ENCODE results near the gene PMEPA1.
A peak's percentile ranks its signal among the peaks of the same experiment; 100 is the strongest.

The PMEPA1 gene

DNA sequence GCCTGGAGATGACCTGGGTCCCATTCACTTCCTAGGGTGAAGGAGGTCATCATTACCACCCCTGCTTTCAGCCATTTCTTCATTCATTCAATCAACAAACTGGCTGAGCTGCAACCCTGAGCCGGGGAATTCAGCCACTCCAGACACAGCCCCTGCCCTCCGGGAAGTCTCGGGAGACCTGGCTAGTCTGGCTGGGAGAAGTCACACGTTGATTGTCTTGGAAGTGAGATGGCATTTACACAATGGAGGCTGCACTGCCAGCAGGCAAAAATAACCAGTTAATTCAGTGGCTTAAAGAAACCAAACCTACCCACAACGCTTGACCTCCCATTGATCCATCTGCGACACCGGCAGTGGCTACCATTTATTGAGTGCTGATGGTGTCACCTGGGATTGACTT, 2.0 kb upstream of the PMEPA1 start:
- DNase-seq (ENCODE audit: low read depth in 3 of 3): no peak

GRCh38 chr20:57711311-57711712, 1.5 kb upstream of the PMEPA1 start:
- DNase-seq (ENCODE audit: low read depth in 3 of 3): no peak

DNA sequence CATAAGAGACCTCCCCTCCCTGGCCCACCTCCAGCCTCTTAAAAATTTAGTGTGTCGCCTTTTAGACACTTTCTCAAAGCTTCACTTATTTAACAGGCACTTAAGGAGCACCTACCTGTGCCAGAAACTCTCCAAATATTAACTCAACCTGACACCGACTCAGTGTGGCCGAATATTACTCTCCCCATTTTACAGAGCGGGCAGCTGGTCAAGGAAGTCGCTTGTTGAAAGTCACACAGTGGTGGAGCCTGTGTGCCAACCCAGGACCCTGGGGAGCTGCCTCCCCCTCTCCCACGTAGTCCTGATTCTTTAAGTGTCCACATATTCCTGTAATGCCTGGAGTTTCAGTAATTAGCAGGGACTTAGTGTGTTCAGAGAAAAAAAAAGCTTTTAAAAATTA, 1.0 kb upstream of the PMEPA1 start:
- no peak for DNase-seq (ENCODE audit: low read depth in 3 of 3)

DNA sequence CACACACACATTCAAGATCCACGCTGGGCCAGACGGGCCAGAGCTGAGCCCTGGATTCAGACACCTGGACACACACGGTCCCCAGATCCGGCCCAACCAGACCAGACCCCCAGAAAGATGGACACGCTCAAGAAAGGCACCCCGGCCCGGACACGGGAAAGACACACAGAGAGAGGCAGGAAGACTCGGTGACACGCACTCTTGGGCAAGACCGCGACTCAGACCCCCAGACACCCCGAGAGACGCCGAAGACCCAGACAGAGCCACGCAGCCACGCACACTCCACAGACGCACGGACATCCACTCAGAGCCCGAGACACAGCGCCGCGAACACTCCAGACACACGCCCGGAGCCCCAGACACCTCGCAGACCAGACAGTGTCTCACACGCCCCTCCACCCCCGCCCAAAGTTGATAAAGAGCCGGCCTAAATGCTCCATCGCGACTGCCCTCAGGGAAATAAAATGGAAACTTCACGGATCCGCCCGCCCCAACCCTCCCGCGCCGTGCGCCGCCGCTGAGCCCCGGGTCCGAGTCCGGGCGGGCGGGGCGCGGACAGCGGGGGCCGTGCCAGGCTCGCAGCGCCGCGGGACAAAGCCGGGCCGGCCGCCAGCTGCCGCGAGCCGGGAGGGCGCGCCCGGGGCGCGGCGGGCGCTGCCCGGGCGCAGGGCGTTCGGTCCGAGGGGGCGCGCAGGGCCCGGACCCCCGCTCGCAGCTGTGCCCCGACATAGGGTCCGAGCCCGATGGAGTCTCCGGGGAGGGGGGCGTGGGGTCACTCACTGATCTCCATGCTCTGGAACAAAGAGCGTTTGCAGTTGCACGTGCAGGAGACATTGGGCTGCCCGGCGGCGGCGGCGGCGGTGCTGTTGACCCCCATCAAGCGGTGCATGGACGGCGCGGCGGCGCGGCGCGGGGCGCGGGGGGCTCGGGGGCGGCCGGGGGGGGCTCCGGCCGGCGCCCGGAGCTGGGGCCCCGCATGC, 831 bp downstream of the PMEPA1 start:
- DNase-seq (ENCODE audit: low read depth in 3 of 3): peak; percentile 13 to 37 (median 17)

GRCh38 chr20:57707849-57708693, 1.7 kb downstream of the PMEPA1 start:
- no peak for DNase-seq (ENCODE audit: low read depth in 3 of 3)

GRCh38 chr20:57707320-57707719, 2.5 kb downstream of the PMEPA1 start:
- no peak for DNase-seq (ENCODE audit: low read depth in 3 of 3)

DNA sequence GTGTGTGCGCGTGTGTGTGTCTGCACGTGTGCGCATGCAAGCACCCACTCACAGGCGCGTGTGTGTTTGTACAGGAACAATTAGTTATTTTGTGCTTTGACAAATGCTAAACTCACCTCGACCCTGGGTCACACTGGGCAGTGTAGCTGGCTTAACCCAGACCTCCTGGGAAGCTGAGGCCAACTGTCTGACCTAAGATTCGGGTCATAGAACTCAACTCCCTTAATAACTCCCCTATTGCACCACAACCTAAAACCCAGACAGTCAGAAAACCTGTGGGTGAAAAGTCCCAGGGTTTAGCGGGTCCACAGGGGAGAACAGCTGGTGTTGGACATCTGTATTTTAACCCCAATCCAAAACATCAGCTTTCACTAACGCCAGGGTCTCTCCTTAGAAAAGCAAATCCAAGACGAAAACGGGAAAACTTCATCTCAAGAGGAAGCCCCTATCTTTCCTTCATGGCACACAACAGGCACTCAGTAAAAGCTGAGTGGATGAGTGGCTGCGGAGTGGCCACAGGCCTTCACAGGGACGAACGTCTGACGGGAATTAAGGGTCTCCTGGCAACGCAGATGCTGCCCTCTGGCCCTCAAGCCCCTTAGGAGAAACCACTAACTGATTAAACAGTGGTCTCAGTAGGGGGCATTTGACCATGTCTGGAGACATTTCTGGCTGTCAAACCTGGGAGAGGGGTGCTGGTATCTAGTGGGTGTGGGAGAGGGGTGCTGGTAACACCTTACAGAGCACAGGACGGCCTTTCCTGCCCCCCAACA, 4.5 kb downstream of the PMEPA1 start:
- no peak for DNase-seq (ENCODE audit: low read depth in 3 of 3)

- no peak for DNase-seq (ENCODE audit: low read depth in 3 of 3)
Measured at GRCh38 chr20:57704245-57704644, 5.6 kb downstream of the PMEPA1 start.

GRCh38 chr20:57703013-57703412, 6.8 kb downstream of the PMEPA1 start:
- DNase-seq (ENCODE audit: low read depth in 3 of 3): no peak

GRCh38 chr20:57702521-57702920, 7.3 kb downstream of the PMEPA1 start:
- DNase-seq (ENCODE audit: low read depth in 3 of 3): no peak

DNA sequence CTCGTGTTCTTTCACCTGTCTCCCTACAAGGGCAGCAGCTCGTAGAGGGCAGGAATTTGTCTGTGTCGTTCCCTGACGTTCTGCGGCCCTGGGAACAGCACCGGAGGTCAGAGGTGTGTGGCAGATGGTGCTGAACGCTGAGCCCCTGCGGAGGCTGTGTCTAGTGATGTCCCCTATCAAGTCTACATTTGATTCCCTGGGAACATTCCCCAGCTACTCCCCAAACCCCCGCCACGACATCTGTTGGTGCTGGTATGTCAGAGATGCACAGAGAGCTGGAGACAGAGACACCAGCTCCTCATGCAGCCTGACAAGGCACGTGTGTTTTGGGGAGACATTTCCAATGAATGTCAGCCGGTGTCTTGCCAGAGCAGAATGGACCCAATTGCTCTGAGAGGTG, 7.7 kb downstream of the PMEPA1 start:
- no peak for DNase-seq (ENCODE audit: low read depth in 3 of 3)

DNA sequence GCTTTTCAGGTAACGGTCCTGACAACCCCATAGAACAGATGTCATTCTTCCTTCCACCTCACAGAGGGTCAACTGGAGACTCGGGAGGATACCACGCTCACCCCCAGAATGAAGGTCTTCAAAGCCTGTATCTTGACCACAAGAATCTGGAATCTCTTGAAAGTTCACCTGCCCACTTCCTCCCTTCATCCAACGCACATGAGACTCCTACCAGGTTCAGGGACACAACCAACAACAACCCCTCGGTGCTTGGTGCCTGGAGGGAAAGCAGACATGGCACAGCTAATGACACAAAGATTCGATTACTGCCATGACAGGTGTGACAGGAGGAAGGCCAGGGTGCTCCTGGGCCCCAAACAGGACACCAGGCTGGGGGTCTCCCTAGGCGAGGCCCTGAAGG, 8.2 kb downstream of the PMEPA1 start:
- DNase-seq (ENCODE audit: low read depth in 3 of 3): no peak

GRCh38 chr20:57701090-57701489, 8.7 kb downstream of the PMEPA1 start:
- DNase-seq (ENCODE audit: low read depth in 3 of 3): no peak

DNA sequence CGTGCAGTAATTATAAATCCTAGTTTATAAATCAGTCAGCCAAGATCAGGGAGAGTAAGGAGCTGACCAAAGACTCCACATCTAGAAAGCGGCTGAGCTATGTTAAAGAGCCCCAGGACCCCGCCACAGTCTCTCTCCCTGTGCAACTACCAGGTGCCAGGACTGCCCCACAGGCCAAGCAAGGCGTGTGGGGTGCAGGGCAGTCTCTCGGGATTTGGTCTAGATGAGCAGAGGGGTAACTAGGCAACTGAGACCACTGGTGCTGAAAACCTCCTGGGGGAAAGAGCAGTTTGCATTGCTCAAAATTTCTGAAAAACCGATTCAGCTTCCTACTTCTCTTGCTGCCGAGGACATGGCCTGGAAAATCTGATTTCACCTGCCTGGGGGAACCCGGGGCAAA, 10.4 kb downstream of the PMEPA1 start:
- DNase-seq (ENCODE audit: low read depth in 3 of 3): no peak

GRCh38 chr20:57698867-57699275, 10.9 kb downstream of the PMEPA1 start:
- no peak for DNase-seq (ENCODE audit: low read depth in 3 of 3)

DNA sequence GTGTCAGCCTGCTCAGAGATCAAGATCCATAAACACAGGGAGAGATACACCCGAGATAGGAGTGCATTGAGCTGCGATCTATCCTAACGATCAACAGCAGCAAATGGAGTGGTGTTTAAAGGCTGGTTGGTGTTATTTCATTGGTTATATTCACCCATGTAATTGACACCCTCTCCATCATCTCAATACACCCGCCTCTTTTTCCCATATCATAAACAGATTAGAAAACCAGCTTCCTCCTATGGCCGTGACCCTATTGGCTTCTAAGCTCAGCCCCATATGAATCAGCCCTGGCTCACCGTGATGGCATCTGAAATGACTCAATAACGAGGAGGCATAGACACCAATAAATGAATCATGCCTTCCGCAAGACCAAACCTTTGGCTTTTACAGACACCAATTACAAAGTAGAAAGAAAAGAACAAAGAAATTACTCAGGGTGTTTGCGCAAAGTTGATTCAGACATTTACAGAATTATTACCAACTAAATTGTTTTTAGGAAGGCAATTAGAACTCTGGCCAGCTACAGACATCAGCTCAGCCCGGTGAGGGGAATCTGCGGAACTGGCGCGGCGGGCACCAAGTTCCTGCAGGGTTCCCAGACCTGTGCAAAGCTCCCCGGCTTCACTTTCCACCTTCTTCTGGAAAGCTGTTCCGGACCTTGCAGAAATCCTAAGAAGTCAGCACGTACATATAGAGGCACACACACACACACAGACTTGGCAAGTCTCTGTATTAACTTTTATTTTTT, 11.5 kb downstream of the PMEPA1 start:
- DNase-seq (ENCODE audit: low read depth in 3 of 3): peak in 2 of 3 experiments; percentile 51 to 56

DNA sequence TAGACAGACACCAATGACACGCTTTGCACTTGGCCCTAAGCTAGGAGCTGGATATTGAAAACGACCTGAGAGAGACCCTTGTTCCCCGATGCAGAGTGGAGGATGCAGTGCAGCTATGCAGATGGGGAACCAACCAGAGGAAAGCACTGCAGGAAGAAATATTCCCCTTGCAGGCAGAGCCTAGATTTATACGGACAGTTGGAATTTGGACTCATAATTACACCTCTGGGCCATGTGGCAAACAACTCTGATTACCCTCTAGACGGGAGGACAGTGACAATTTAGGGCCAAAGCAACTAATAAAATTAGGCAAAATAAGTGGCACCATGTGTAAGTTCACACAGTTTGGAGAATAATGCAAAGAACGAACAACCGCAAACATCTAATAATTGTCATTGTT, 12.3 kb downstream of the PMEPA1 start:
- DNase-seq (ENCODE audit: low read depth in 3 of 3): no peak

- no peak for DNase-seq (ENCODE audit: low read depth in 3 of 3)
Measured at GRCh38 chr20:57696401-57696961, 13.3 kb downstream of the PMEPA1 start.

DNA sequence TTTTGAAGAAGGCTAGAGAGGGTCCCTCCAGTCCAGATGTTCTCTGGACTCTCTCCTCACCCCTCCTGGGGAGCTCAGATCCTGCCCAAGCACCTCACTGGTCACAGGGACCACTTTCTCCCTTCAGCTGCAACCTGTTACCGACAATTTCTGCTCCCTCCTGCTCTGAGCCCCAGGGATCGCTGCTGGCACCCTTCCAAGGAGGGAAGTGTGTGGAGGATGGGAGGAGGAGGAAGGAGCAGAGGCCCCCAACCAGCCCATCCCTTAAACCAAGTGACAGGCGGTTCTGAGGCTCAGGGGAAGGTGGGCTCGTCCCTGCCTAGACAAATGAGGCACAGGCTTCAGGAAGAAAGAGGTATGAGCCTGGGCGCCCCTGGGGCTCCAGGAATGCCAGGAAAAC, 13.9 kb downstream of the PMEPA1 start:
- no peak for DNase-seq (ENCODE audit: low read depth in 3 of 3)

DNA sequence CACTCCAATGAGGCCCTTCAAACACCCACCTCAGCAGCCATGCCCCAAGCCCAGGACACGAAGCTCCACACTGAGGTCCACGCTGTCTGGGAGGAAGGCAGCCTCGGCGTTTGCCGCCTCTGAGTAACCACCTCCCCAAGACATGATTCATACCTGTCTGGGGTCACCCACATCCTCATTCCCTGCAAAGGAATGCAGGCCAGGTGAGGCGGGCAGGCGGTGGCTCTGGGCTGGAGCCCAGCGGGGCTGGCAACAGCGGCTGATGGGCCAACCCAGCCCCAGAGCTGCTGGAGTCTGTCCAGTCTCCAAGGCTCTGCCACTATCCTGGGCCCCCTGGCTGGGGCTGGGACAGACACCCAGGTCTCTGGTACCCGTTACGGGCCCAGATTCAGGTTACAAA, 14.8 kb downstream of the PMEPA1 start:
- no peak for DNase-seq (ENCODE audit: low read depth in 3 of 3)

GRCh38 chr20:57694481-57694880, 15.3 kb downstream of the PMEPA1 start:
- DNase-seq (ENCODE audit: low read depth in 3 of 3): no peak
